K562 (cell line): ENCODE results near the gene ACP4. TPM values are rescaled to one million over a fixed set of nuclear protein-coding genes. Genes with fewer than 3 reads are reported as not detected.

ENCODE experiments used
- KAT7 ChIP-seq: sonication (generic); formaldehyde crosslinking; IDR thresholded peaks from 2 replicates; pipeline ENCODE4 v1.8.0; 2022; ENCODE audit warnings: missing genetic modification reagents, mild to moderate bottlenecking, borderline replicate concordance
- MAFF ChIP-seq: IDR thresholded peaks from 2 replicates; pipeline ENCODE4 v1.6.1; 2012; ENCODE audit warnings: low read length, improper control_type of control experiment
- SRSF7 ChIP-seq: fragments of 200-400 bp; formaldehyde crosslinking; optimal IDR thresholded peaks from 2 replicates; pipeline ENCODE3; 2017; ENCODE audit warnings: mild to moderate bottlenecking, low read depth, low read length
- SRSF9 ChIP-seq: fragments of 200-400 bp; formaldehyde crosslinking; IDR thresholded peaks from 2 replicates; pipeline ENCODE4 v1.6.1; 2017; ENCODE audit warnings: low read depth, low read length, borderline replicate concordance
- ZBTB1 ChIP-seq: sonication (generic); formaldehyde crosslinking; IDR thresholded peaks from 2 replicates; pipeline ENCODE4 v1.8.1; 2023; ENCODE audit warnings: missing genetic modification reagents, low read depth, mild to moderate bottlenecking, borderline replicate concordance
- polyA plus RNA-seq, 8 experiments: library from polyadenylated mRNA; depleted of rRNA in 4 of 8; stranded (reverse) in 5 of 8; unstranded in 3 of 8; fragments of >200 nt; fragmentation: Nextera tagmentation in 2 of 8; fragmentation: Illumina TruSeq in 1 of 8; extraction: Ambion mirVana in 2 of 8; extraction: Trizol in 1 of 8; gene quantifications; 2 replicates each; pipeline versions ENCODE4 v1.2.1 to v1.2.3, GENCODE V29; 2011 to 2014; ENCODE audit warnings: inconsistent platforms in 1 of 8, missing spikeins in 1 of 8
- total RNA-seq, 7 experiments: library from RNA; depleted of rRNA in 6 of 7; stranded (reverse); fragments of >200 nt in 6 of 7; fragmentation: Illumina TruSeq in 2 of 7; extraction: Trizol in 2 of 7; gene quantifications; 2 replicates each; pipeline versions ENCODE4 v1.2.1 to v1.2.3, GENCODE V29; 2011 to 2021; ENCODE audit warnings: low replicate concordance in 1 of 7
- TF ChIP-seq, protein P1 (sequence below), 3 experiments: fragments of 200-800 bp in 1 of 3; sonication (Bioruptor generic) in 1 of 3; sonication (generic) in 1 of 3; formaldehyde crosslinking in 1 of 3; IDR thresholded peaks; 2 replicates each; pipeline versions ENCODE4 v1.6.1 to v1.8.0; 2016 to 2022; ENCODE audit warnings: mild to moderate bottlenecking in 2 of 3, missing compliant biosample characterization in 2 of 3, missing genetic modification characterization in 2 of 3, missing genetic modification reagents in 1 of 3
- TF ChIP-seq, protein P2 (sequence below): fragments of 200-600 bp; sonication (generic); IDR thresholded peaks from one replicate; pipeline ENCODE4 v1.6.1; 2012; ENCODE audit warnings: mild to moderate bottlenecking, low read depth, low read length, inconsistent platforms
- TF ChIP-seq, protein P3 (sequence below), 2 experiments: fragments of 450-650 bp in 1 of 2; sonication (generic) in 1 of 2; formaldehyde crosslinking; conservative IDR thresholded peaks; 2 replicates each; pipeline versions ENCODE4 v1.4.0 to v1.8.1; 2020 to 2022; ENCODE audit warnings: mild to moderate bottlenecking in 1 of 2, missing genetic modification reagents in 1 of 2

The ACP4 gene
- total and polyA plus RNA-seq, 9 of the 15 experiments (the other 6 are each of a cell fraction or from before 2014, with no cell fraction given), result not detected

DNA sequence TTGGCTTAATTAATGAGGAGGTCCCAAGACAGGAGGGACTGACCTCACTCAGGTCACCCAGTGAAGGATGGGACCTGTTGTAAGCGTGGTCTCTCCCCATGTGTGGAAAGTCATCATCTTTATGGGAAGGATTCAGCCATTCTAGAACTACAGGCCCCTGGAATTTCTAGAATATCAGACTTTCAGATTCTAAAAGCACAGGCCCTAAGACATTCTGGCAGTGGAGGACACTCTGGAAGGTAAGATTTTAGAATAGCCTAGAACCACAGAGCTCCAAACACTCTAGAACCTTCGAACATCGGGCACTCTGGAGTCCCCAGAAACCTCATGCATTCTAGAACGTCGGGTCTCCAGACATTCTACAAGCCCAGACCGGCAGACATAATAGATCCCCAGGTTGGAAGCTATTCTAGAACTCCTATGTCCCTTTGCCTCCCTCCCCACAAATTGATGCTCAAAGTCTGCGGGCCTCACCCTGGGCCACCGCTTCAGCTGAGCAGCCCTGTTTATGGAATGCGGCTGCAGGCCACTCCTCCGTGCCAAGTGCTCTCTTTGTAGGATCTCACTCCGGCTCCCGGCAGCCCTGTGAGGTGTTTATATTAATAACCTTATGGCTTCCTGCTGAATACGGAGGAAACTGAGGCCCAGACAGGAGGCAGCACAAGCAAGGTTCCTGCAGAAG is 45.0 kb downstream of the ACP4 start (continued):
- TF ChIP-seq, protein P1, sequence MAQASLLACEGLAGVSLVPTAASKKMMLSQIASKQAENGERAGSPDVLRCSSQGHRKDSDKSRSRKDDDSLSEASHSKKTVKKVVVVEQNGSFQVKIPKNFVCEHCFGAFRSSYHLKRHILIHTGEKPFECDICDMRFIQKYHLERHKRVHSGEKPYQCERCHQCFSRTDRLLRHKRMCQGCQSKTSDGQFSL (CRISPR knock-in tag; IDR thresholded peaks at IDR 0.05), result no peak
- TF ChIP-seq, protein P1 (tag; IDR thresholded peaks at IDR 0.05), result no peak
- no peak for TF ChIP-seq MAFF
- TF ChIP-seq KAT7 (CRISPR knock-in tag), result peak; percentile 11; the same call in 1 of the 2 replicates
- TF ChIP-seq SRSF9, result no peak
- no peak for TF ChIP-seq SRSF7
- no peak for TF ChIP-seq ZBTB1 (CRISPR knock-in tag)
- TF ChIP-seq, protein P2, sequence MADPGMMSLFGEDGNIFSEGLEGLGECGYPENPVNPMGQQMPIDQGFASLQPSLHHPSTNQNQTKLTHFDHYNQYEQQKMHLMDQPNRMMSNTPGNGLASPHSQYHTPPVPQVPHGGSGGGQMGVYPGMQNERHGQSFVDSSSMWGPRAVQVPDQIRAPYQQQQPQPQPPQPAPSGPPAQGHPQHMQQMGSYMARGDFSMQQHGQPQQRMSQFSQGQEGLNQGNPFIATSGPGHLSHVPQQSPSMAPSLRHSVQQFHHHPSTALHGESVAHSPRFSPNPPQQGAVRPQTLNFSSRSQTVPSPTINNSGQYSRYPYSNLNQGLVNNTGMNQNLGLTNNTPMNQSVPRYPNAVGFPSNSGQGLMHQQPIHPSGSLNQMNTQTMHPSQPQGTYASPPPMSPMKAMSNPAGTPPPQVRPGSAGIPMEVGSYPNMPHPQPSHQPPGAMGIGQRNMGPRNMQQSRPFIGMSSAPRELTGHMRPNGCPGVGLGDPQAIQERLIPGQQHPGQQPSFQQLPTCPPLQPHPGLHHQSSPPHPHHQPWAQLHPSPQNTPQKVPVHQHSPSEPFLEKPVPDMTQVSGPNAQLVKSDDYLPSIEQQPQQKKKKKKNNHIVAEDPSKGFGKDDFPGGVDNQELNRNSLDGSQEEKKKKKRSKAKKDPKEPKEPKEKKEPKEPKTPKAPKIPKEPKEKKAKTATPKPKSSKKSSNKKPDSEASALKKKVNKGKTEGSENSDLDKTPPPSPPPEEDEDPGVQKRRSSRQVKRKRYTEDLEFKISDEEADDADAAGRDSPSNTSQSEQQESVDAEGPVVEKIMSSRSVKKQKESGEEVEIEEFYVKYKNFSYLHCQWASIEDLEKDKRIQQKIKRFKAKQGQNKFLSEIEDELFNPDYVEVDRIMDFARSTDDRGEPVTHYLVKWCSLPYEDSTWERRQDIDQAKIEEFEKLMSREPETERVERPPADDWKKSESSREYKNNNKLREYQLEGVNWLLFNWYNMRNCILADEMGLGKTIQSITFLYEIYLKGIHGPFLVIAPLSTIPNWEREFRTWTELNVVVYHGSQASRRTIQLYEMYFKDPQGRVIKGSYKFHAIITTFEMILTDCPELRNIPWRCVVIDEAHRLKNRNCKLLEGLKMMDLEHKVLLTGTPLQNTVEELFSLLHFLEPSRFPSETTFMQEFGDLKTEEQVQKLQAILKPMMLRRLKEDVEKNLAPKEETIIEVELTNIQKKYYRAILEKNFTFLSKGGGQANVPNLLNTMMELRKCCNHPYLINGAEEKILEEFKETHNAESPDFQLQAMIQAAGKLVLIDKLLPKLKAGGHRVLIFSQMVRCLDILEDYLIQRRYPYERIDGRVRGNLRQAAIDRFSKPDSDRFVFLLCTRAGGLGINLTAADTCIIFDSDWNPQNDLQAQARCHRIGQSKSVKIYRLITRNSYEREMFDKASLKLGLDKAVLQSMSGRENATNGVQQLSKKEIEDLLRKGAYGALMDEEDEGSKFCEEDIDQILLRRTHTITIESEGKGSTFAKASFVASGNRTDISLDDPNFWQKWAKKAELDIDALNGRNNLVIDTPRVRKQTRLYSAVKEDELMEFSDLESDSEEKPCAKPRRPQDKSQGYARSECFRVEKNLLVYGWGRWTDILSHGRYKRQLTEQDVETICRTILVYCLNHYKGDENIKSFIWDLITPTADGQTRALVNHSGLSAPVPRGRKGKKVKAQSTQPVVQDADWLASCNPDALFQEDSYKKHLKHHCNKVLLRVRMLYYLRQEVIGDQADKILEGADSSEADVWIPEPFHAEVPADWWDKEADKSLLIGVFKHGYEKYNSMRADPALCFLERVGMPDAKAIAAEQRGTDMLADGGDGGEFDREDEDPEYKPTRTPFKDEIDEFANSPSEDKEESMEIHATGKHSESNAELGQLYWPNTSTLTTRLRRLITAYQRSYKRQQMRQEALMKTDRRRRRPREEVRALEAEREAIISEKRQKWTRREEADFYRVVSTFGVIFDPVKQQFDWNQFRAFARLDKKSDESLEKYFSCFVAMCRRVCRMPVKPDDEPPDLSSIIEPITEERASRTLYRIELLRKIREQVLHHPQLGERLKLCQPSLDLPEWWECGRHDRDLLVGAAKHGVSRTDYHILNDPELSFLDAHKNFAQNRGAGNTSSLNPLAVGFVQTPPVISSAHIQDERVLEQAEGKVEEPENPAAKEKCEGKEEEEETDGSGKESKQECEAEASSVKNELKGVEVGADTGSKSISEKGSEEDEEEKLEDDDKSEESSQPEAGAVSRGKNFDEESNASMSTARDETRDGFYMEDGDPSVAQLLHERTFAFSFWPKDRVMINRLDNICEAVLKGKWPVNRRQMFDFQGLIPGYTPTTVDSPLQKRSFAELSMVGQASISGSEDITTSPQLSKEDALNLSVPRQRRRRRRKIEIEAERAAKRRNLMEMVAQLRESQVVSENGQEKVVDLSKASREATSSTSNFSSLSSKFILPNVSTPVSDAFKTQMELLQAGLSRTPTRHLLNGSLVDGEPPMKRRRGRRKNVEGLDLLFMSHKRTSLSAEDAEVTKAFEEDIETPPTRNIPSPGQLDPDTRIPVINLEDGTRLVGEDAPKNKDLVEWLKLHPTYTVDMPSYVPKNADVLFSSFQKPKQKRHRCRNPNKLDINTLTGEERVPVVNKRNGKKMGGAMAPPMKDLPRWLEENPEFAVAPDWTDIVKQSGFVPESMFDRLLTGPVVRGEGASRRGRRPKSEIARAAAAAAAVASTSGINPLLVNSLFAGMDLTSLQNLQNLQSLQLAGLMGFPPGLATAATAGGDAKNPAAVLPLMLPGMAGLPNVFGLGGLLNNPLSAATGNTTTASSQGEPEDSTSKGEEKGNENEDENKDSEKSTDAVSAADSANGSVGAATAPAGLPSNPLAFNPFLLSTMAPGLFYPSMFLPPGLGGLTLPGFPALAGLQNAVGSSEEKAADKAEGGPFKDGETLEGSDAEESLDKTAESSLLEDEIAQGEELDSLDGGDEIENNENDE, result no peak
- TF ChIP-seq, protein P3, sequence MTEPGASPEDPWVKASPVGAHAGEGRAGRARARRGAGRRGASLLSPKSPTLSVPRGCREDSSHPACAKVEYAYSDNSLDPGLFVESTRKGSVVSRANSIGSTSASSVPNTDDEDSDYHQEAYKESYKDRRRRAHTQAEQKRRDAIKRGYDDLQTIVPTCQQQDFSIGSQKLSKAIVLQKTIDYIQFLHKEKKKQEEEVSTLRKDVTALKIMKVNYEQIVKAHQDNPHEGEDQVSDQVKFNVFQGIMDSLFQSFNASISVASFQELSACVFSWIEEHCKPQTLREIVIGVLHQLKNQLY (CRISPR knock-in tag; conservative IDR thresholded peaks at IDR 0.05), result no peak
